Glomerular endothelial cell (primary cell): Measurements from ENCODE around the gene SLAMF9. TPM values are rescaled to one million over a fixed set of nuclear protein-coding genes. Genes with fewer than 3 reads are reported as not detected.

Source experiments
- DNase-seq: peaks from one replicate; pipeline ENCODE4 v3.0.0-alpha.2; 2011; ENCODE audit warnings: low read depth, low spot score; ENCODE audit errors: extremely low read depth
- total RNA-seq: library from RNA; depleted of rRNA; stranded (reverse); fragments of >200 nt; gene quantifications from 2 replicates; pipeline ENCODE4 v1.2.3, GENCODE V29; 2015

The SLAMF9 gene
- total RNA-seq, 1 donor from 2014 or later, result not detected

GRCh38 chr1:159946242-159947187, 7.5 kb downstream of the SLAMF9 start:
- DNase-seq, result no peak

GRCh38 chr1:159945483-159946241, 8.4 kb downstream of the SLAMF9 start, which contains the start of gene IGSF9:
Gene IGSF9 (minus strand): TSS chr1:159945613. CDS start chr1:159943454, 2,159 bp downstream.
- DNase-seq, result no peak

GRCh38 chr1:159944623-159945455, 9.2 kb downstream of the SLAMF9 start:
- no peak for DNase-seq

GRCh38 chr1:159943908-159944622, 10.0 kb downstream of the SLAMF9 start:
- no peak for DNase-seq

GRCh38 chr1:159943278-159943640, 10.8 kb downstream of the SLAMF9 start:
- no peak for DNase-seq

- no peak for DNase-seq
These were observed 11.3 kb downstream of the SLAMF9 start for GRCh38 chr1:159942632-159943277.

GRCh38 chr1:159941591-159942560, 12.2 kb downstream of the SLAMF9 start:
- DNase-seq, result no peak

- DNase-seq, result no peak
These were observed 12.9 kb downstream of the SLAMF9 start for GRCh38 chr1:159941141-159941540.

GRCh38 chr1:159940006-159940620, 13.9 kb downstream of the SLAMF9 start:
- no peak for DNase-seq

- DNase-seq, result no peak
These were observed 14.4 kb downstream of the SLAMF9 start for GRCh38 chr1:159939678-159940002.

GRCh38 chr1:159938905-159939677, 14.9 kb downstream of the SLAMF9 start:
- no peak for DNase-seq

GRCh38 chr1:159938211-159938852, 15.7 kb downstream of the SLAMF9 start:
- DNase-seq, result no peak

- DNase-seq, result no peak
These were observed 16.8 kb downstream of the SLAMF9 start for GRCh38 chr1:159937054-159937750.

GRCh38 chr1:159936273-159936904, 17.6 kb downstream of the SLAMF9 start:
- no peak for DNase-seq

- DNase-seq, result no peak
These were observed 18.2 kb downstream of the SLAMF9 start for GRCh38 chr1:159935719-159936272.

- no peak for DNase-seq
These were observed 18.7 kb downstream of the SLAMF9 start for GRCh38 chr1:159935305-159935704.
